Stimulated activated CD8-positive, alpha-beta memory T cell treated with anti-CD3 and anti-CD28 coated beads, Interleukin-15, amount 100 ng/mL, for 4 hours (primary cell): Measurements from ENCODE around the gene ANKRD26.
A peak's percentile ranks its signal among the peaks of the same experiment; 100 is the strongest.
"Not testable (repeated sequence)": the region's sequence is repeated elsewhere in the genome, so short reads cannot be mapped to it uniquely, and the experiment has no call there.

Source experiments
- DNase-seq, 2 donors: peaks; one replicate each; pipeline ENCODE4 v3.0.0-alpha.2; 2020; ENCODE audit warnings: low read depth in 2 of 2

The ANKRD26 gene

DNA sequence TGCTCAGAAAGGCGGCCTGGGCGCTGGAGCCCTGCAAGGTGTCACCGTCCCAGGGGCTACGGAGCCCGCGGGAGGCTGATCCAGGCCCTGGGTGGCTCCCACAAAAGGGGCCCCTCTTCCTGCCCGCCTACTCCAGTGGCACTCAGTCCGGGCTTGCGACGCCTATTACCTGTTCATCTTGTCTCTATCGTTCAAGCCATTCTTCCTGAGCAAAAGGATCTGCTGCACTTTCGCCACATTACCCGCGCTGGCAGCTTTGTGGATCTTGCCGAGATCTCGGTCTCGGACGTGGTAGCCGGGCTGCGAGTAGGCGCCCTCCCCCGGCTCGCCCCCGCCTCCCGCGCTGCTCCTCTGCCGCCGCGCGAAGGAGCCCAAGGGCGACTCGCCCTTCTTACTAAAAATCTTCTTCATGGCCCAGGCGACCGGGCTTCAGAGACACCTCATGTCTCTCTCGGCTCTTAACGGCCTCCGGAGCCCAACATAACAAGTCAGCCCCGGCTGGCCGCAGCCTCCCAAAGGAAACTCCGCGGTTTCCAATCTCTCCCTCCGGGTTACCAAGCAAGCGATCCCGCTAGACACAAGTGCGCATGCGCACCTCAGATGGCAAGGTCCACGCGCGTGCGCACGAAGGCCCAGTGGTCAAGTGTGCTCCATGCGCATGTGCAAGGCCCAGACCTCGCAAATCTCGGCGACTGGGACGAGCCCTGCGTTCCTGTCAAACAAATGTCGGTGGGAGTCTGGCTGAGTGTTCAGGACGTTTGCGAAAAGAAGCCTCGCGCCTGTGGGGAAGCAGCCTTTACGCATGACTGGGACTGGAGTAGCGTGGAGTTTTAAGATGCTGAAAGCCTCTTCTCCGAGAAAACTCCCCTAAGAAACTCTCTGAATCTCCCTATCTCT is at the start of gene ANKRD26:
Gene ANKRD26 (minus strand): TSS at position 579 of the 897 bp plus-strand sequence. CDS start 168 bp downstream, at position 411.
- DNase-seq: peak; percentile 90 to 91

DNA sequence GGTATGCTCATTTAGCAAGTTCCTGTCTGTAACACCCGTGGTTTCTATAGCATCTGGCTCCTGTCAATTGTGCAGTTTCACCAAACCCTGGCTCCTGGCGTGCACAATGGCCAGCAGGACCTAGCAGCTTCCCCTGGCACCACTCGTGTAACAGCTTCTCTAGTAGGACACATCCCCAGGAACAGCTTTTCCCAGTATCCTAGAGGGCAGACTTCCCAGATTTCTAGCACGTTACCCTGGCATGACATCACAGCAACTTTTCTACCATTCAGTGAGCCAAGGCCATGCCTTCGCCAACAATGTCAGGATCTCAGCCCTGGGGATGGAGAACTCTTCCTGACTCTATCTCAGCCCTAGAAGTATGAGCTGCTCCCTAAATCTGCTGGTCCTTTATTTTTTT is 47.4 kb upstream of the ANKRD26 start:
- DNase-seq: no peak

DNA sequence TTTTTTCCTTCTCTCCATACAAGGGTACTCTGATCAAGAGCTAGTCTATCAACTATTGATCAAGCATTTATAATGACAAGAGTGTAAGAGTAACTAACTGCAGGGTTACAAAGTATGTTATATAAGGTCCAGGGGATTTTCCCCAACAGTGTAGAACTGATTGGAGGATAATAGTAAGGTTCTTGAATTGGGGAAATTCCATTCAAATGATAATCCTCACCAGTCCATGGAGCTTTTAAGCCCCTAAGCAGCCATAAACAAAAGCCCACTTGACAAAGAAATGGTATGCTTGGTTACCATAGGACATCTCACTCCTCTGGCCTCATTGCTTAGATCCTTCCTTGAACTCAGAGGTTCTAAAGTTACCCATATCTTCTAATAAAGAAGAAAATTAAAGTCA is 45.6 kb upstream of the ANKRD26 start:
- DNase-seq: no peak

DNA sequence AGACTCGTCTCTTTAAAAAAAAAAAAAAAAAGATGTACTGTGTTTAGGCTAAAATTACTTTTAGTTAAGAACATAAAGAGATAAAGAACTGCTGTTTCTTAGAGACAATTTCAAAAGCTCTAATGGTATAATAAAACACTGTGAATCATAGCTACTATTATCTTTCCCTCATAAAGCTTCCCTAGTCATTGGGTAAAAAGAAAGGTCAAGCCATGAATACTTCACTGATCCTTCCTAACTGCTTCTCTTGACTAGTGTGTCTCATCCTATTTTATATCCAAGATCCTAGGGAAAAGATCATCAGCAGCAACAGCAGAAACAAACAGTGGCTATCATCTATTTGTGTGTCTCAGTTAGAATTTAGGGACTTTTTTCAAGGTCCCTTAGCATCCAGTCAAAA is 43.4 kb upstream of the ANKRD26 start:
- DNase-seq: no peak

DNA sequence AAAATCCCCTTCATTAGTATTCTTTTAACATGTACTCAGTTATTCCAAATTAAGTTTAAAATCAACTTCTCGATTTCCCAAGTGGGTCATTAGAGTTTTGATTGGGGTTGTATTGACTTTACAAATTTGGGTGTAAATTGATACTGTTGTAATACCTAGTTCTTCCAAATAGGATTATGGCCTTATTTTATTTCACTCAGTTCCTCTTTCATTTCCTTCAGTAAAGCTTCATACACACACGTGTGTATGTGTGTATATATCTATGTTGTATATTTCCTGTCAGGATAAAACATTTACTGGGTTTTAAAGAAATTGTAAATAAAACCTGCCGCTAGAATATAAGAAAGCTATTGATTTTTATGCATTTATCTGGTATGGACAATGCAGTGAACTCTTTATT is 38.0 kb upstream of the ANKRD26 start:
- DNase-seq: no peak

DNA sequence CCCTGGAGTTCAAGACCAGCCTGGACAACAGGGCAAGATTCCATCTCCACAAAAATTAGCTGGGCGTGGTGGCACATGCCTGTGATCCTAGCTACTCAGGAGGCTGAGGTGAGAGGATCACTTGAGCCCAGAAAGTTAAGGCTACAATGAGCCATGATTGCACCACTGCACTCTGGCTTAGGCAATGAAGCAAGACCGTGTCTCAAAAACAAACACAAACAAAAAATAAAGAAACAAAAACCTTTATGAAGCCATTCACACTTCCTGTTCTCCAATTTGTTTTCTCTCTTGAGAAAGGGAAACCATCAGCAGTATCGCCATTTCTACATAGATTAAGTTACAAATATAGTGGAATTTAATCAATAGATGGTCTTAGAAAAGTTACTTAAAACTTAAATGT is 34.1 kb upstream of the ANKRD26 start:
- DNase-seq: no peak

DNA sequence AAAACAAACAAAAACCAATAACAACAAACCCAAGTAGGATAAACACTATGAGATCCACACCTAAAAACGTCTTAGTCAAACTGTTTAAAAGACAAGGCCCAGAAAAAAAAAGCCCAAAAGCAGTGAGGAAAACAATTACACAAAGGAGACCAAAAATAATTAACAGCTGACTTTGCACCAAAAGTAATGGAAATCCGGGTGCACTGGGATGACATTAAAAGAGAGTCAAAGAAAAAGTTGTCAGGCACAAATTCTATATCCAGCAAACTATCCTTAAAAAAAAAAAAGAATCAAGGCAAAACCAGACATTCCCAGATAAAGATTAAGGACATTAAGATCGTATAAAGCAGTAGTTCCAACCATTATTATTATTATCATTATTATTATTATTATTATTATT is 7.9 kb upstream of the ANKRD26 start:
- DNase-seq: no peak

DNA sequence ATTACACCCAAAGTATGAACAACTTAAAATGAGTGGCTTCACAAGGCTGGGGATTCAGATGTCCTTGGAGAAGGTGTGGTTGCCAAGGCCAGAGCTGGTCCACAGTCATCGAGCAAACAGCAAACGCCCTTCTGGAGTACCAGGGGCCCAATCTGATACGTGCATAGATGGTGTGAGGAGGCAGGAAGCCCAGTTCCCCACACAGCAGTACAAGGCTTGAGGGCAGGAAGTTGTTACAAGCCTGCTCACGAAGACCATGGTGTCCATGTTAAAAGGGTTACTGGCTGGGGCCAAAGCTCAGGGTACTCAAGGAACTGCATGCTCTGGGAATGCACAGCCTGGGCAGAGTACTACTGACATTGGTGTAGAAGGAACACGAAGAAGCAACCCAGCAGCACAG is 4.6 kb upstream of the ANKRD26 start:
- DNase-seq: no peak

DNA sequence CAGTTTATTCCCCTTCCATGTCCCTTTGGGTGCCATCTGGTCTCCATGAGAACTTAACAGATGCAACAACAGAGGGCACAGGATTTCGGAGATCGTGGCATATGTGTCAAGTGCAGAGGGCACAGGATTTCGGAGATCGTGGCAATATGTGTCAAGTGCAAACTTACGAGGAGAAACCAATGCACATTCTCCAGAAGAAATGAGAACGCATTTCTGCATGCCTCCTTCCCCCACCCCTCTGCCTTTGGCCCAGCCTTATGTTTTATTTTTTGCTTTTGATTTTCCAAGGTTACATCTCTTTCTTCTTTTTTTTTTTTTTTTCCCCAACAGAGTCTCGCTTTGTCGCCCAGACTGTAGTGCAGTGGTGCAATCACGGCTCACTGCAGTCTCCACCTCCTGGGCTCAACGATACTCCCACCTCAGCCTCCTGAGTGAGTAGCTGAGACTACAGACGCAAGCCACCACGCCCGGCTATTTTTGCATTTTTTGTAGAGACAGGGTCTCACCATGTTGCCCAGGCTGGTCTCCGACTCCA is 586 bp upstream of the ANKRD26 start:
- DNase-seq: no peak

DNA sequence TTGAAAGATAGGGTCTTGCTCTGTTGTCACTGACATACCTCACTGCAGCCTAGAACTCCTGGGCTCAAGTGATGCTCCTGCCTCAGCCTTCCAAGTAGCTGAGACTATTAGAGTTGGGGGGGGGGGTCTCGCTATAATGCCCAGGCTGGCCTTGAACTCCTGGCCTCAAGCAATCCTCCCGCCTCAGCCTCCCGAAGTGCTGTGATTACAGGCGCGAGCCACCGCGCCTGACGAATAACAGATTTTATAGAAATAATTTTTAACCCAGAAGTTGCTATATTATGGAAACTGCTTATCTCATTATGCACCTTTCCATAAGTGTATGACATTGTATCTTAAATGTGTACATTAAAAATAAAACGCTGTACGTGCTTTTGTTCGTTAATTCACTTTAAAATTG is 846 bp downstream of the ANKRD26 start:
- DNase-seq: no peak

DNA sequence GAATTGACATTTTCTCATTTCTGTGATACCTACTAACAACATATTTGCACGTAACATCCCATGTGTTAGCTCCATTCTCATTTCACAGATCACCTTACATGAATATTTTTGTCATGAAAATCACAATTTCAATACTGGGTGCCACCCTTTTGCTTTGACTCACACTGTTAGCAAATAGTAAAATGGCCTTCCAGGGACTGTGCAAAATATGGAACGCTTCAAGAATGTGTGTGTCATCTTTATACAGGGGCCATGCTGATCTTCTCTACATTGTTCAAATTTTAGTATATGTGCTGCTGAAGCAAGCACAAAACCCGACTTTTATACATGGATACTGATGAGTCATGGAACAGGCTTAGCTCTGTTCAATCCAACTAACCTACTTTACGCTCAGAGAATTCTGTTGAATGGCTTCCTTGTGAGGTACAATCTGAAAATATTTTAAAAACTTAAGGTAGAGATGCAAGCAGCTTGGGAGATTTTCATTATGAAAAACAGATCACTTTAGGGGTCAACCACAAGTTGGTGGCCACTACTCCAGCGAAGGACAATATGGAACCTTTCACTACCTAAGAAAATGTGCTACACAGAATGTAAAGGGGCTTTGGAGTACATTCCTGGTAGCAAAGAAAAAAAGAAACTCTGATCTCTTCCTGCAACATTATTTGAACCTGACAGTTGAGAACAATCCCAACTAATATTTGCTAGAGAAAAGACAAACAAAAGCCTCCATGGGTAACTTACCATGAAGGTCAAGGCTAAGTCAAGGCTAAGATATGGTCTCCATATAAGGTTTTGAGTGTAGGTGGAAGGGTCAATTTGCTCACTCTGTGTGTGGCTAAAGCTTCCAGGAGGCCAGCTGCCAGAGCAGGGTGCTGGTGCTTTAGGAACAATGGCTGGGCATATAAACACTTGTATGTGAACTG is 11.9 kb downstream of the ANKRD26 start:
- no peak for DNase-seq

DNA sequence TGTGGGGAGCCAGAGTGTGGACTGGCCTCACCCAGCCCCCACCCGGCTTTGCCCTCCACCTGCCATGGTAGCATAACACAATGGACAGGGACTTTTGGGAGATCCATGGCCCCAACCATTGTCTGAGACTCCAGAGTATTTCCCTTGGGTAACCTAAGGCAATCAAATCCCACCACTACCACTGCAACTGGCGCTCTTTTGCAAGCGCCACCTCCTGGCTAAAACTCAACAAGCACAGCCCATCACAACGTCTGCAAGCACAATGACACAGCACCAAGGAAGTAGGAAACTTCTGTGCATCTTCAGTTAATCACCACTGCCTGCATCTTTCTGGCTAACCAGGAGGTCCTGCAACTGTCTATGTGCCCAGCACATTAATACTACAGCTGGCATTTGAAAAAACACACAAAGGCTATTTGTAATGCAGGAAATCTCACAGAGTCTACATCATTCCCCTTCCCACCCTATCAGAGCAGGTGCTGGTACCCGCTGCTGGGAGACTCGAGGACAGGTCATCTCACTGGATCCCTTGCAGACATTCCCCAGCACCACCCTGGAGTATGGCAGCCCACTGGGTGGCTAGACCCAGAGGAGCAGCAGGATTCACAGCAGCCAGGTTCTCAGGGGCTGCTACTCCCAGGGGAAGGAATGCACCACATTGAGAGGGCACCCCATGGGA is 27.7 kb downstream of the ANKRD26 start:
- no peak for DNase-seq

DNA sequence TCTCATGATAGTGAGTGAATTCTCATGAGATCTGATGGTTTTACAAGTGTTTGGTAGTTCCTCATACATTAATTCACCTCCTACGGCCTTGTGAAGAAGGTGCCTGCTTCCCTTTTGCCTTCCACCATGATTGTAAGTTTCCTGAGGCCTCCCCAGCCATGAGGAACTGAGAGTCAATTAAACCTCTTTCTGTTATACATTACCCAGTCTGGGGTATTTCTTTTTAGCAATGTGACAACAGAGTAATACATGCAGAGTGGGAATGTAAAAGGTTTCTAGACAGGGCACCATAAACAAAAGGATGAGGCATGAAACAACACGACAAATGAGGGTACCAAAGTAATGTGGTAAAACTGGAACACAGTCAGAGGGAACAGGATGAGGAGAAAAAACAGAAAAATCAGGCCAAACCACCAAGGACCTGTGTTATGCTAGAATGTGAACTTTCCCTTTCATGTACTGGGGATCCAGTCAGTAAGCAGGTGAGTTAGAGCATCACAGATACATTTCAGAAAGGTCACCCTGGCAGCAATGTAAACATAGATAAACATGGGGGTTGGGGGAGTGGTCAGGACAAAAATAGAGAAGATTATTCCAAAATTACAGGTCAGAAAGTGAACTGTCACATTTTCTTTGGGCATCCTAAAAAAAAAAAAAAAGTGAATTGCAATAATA is 31.9 kb downstream of the ANKRD26 start:
- DNase-seq: no peak

DNA sequence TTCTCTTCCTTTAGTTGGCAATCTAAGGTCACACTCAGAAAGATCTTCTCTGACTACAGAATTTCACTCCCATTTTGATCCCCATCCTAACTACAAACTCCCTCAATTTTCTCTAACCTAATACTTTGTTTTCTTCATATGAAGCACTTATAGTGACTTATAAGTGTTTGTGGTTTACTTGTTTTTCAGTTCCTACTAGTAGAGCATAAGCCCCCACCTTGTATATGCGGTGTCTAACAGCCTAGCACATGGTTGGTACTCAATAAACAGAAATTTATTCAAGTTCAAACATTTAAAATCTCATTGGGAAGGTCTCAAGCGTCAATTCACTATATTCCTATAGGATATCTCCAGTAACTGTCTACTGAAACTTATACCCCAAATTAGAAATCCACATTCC is 35.2 kb downstream of the ANKRD26 start:
- no peak for DNase-seq

DNA sequence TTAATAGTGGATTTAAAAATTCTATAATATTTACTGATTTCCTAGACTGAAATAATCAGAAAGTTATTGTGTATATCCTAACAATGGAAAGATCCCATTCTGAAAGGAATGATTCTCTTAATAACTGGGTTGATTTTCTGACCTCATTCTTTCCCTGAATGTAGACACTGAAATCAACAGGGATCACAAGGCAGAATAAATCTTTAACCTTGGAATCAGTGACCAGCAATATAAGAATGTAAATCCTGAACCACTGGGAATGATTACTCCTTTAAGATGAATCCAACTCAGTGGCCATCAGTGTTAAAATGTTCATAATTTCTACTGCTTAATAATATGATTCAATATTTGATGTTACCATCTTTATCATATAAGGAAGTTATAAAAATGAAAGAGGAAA is 47.6 kb downstream of the ANKRD26 start:
- DNase-seq: no peak

DNA sequence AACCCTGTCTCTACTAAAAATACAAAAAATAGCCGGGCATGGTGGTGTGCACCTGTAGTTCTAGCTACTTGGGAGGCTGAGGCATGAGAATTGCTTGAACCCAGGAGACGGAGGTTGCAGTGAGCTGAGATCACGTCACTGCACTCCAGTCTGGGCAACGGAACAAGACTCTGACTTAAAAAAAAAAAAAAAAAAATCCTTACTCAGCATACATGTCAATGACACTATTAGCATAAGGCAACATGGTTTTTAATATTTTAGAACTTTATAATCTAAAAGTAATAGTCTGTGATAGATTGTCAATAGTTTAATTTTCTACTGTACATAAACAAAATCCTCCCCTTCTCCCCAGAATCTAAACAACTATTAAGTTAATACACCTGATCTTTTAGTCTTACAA is 55.0 kb downstream of the ANKRD26 start:
- DNase-seq: not testable (repeated sequence)

DNA sequence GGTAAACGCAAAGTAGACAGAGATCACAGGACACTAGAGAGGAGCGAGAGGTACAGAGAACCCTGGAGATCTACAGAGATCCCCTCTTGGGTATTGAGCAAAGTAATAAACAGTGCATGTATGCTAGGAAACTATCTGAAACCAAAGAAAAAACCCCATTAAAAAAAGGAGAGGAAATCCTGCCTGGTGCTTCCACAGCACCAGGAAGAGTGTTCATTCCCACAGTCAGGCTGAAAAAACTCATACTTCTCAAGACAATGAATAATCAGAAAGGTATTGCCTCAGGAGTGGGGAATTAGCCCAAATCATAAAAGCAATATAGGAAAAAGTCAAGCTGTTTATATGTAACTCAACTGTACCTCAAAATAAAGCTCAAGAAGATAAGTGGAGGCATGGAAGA is 59.1 kb downstream of the ANKRD26 start:
- DNase-seq: no peak

DNA sequence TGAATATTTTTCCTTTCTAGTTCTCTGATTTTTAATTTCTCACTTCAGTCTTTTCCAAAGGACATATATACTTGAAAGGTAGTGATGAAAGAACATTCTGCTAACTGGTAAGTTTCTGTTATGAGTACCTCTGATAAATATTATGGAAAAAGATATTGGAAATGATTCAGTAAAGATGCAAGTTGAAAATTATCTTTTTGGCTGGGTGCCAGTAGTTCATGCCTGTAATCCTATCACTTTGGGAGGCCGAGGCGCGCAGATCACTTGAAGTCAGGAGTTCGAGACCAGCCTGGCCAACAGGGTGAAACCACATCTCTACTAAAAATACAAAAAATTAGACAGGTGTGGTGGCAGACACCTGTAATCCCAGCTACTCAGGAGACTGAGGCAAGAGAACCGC is 62.1 kb downstream of the ANKRD26 start:
- no peak for DNase-seq

DNA sequence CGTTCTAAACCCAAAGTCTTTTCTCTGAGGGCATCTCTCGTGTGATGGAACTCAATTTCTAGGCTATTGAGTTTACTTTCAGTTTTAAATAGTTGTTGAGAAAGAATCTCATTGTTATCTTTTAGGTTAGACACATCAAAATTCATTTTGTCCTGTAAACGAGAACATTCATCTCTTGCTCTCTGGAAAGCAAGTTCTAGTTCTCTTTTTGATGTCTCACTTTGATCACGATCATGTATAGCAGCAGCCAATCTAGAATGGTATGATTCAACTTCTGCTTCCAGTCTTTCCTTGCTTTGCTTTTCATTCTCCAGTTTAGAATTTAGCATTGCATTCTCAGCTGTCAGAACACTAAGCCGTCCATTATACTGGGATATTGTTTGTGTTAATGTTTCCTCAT is 65.1 kb downstream of the ANKRD26 start:
- no peak for DNase-seq

DNA sequence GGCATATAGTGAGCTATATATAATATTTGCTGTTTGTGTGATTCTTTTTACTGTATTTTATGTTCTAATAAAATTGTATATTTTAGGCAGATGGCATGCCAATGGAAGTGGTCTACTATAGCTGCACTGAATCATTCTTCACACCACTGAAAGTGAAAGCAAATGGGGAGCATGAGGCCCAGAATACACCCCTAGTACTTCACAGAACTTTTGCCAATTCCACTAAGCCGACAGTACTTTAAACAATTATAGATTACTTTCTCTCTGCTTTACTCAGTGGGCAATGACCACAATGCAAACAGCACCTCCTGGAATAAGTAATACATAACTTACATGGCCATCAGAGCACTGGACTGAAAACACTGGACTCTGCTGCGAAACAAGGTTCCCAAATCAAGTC is 70.2 kb downstream of the ANKRD26 start:
- no peak for DNase-seq

DNA sequence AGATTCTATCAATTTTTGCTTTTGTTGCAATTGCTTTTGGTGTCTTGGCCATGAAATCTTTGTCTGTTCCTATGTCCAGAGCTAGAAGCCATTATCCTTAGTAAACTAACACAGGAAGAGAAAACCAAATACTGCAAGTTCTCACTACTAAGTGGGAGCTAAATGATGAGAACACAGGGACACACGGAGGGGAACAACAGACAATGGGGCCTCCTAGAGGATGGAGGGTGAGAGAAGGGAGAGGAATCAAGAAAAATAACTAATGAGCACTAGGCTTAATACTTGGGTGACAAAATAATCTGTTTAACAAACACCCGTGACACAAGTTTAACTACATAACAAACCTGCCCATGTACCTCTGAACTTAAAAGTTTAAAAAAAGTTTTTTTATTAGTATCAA is 78.2 kb downstream of the ANKRD26 start:
- no peak for DNase-seq
